A549 (cell line): ENCODE data around the gene TYW1B.
"Not testable (repeated sequence)": the region's sequence is repeated elsewhere in the genome, so short reads cannot be mapped to it uniquely, and the experiment has no call there.

ENCODE experiments used
- CBX8 ChIP-seq: fragments of 200-600 bp; sonication (generic); IDR thresholded peaks from 2 replicates; pipeline ENCODE4 v1.6.1; 2016
- HDAC2 ChIP-seq: fragments of 200-600 bp; sonication (generic); IDR thresholded peaks from 2 replicates; pipeline ENCODE4 v1.6.1; 2016
- MYC ChIP-seq: IDR thresholded peaks from 2 replicates; pipeline ENCODE4 v1.6.1; 2012; ENCODE audit warnings: mild to moderate bottlenecking, inconsistent platforms, low read length, improper control_type of control experiment, borderline replicate concordance
- NR3C1 ChIP-seq: fragments of >200 bp; sonication (Bioruptor Twin); formaldehyde crosslinking; IDR thresholded peaks from 3 replicates; pipeline ENCODE4 v1.6.1; 2017
- POLR2A ChIP-seq: IDR thresholded peaks from 2 replicates; pipeline ENCODE4 v1.6.1; 2012; ENCODE audit warnings: mild to moderate bottlenecking, low read length
- TF ChIP-seq, protein P1 (sequence below): fragments of >200 bp; sonication (Bioruptor Twin); formaldehyde crosslinking; IDR thresholded peaks from 3 replicates; pipeline ENCODE4 v1.5.1; 2016

- TF ChIP-seq, protein P1, sequence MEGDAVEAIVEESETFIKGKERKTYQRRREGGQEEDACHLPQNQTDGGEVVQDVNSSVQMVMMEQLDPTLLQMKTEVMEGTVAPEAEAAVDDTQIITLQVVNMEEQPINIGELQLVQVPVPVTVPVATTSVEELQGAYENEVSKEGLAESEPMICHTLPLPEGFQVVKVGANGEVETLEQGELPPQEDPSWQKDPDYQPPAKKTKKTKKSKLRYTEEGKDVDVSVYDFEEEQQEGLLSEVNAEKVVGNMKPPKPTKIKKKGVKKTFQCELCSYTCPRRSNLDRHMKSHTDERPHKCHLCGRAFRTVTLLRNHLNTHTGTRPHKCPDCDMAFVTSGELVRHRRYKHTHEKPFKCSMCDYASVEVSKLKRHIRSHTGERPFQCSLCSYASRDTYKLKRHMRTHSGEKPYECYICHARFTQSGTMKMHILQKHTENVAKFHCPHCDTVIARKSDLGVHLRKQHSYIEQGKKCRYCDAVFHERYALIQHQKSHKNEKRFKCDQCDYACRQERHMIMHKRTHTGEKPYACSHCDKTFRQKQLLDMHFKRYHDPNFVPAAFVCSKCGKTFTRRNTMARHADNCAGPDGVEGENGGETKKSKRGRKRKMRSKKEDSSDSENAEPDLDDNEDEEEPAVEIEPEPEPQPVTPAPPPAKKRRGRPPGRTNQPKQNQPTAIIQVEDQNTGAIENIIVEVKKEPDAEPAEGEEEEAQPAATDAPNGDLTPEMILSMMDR, result not testable (repeated sequence)
- not testable (repeated sequence) for TF ChIP-seq MYC, POLR2A, HDAC2, NR3C1, CBX8
Observed at GRCh38 chr7:72850746-72851145, 22.7 kb upstream of the TYW1B start.
